OCI-LY1 (cell line): Measurements from ENCODE around the gene PIGX.

Source experiments
- H2AFZ ChIP-seq: fragments of 200-600 bp; sonication (generic), shearing (Covaris generic); 2 replicates; pipeline ENCODE4 v1.6.0; 2014; ENCODE audit warnings: antibody characterized with exemption, mild to moderate bottlenecking, low read length
- H3F3A ChIP-seq: fragments of 200-600 bp; sonication (generic), shearing (Covaris generic); 2 replicates; pipeline ENCODE4 v1.6.0; 2014; ENCODE audit warnings: mild to moderate bottlenecking, antibody characterized with exemption, low read length, moderate library complexity; ENCODE audit not compliant: insufficient read depth
- H3K27ac ChIP-seq: fragments of 200-600 bp; sonication (generic); 2 replicates; pipeline ENCODE4 v1.5.1; 2014; ENCODE audit warnings: low read length, mixed run types, mild to moderate bottlenecking, low read depth; ENCODE audit not compliant: poor library complexity, severe bottlenecking
- H3K27me3 ChIP-seq: fragments of 200-600 bp; sonication (generic); 2 replicates; pipeline ENCODE4 v1.6.0; 2014; ENCODE audit warnings: antibody characterized with exemption, mild to moderate bottlenecking, low read length, moderate library complexity; ENCODE audit not compliant: insufficient read depth
- H3K36me3 ChIP-seq: fragments of 200-600 bp; sonication (generic); 2 replicates; pipeline ENCODE4 v1.6.1; 2014; ENCODE audit warnings: mild to moderate bottlenecking, antibody characterized with exemption, low read length, moderate library complexity, mixed read lengths; ENCODE audit not compliant: insufficient read depth
- H3K4me1 ChIP-seq: fragments of 200-600 bp; sonication (generic); 2 replicates; pipeline ENCODE4 v1.5.1; 2014; ENCODE audit warnings: mild to moderate bottlenecking, low read length, moderate library complexity; ENCODE audit not compliant: insufficient read depth, severe bottlenecking
- H3K4me2 ChIP-seq: fragments of 200-600 bp; sonication (generic), shearing (Covaris generic); 2 replicates; pipeline ENCODE4 v1.6.1; 2014; ENCODE audit warnings: low read length
- H3K4me3 ChIP-seq: fragments of 200-600 bp; sonication (generic); 2 replicates; pipeline ENCODE4 v1.5.1; 2014; ENCODE audit warnings: low read length, low read depth, mild to moderate bottlenecking, mixed read lengths; ENCODE audit not compliant: poor library complexity, severe bottlenecking
- H3K79me2 ChIP-seq: fragments of 200-600 bp; shearing (Covaris generic); 2 replicates; pipeline ENCODE4 v1.6.1; 2016; ENCODE audit warnings: mixed run types, low read length, mixed read lengths; ENCODE audit not compliant: insufficient read depth
- H3K9ac ChIP-seq: fragments of 200-600 bp; sonication (generic), shearing (Covaris generic); 2 replicates; pipeline ENCODE4 v1.6.1; 2014; ENCODE audit warnings: mild to moderate bottlenecking, low read length, mixed read lengths
- H3K9me2 ChIP-seq: fragments of 200-600 bp; sonication (generic), shearing (Covaris generic); 2 replicates; pipeline ENCODE4 v1.6.1; 2014; ENCODE audit warnings: low read depth, mild to moderate bottlenecking, low read length, mixed read lengths
- H3K9me3 ChIP-seq: fragments of 200-600 bp; shearing (Covaris generic); 2 replicates; pipeline ENCODE4 v1.6.1; 2014; ENCODE audit warnings: low read length, mixed read lengths
- H4K20me1 ChIP-seq: fragments of 200-600 bp; sonication (generic), shearing (Covaris generic); 2 replicates; pipeline ENCODE4 v1.6.0; 2016; ENCODE audit warnings: mild to moderate bottlenecking, low read length; ENCODE audit not compliant: insufficient read depth
- EZH2 ChIP-seq: fragments of 200-600 bp; sonication (generic), shearing (Covaris generic); IDR thresholded peaks from 2 replicates; pipeline ENCODE4 v1.8.0; 2017; ENCODE audit warnings: borderline replicate concordance, mixed run types, mild to moderate bottlenecking, antibody characterized with exemption, low read length, moderate library complexity, mixed read lengths
- TF ChIP-seq, protein P1 (sequence below): fragments of 200-600 bp; sonication (generic), shearing (Covaris generic); IDR thresholded peaks from 2 replicates; pipeline ENCODE4 v1.5.1; 2017; ENCODE audit warnings: mild to moderate bottlenecking, antibody characterized with exemption, low read length, moderate library complexity, mixed read lengths

The PIGX gene

DNA sequence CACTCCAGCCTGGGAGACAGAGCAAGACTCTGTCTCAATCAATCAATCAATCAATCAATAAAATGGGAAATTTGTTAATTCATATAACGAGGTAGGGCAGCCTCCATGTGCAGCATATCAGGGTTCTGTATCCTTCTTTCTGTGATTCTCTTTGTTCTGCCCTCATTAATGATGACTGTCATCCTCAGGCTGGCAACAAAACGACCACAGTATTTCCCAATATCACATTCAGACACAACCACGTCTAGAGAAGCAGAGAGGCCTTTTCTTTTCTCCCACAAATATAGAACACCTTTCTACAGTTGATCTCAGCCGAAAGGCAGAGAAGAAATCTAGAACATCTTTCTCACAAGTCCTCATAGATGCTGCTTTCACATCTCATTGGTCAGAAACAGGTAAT is 11.4 kb upstream of the PIGX start:
- no peaks in the 10 kb centered on the region for H3K4me1 ChIP-seq
- no peak overlapping the region for H3K27ac ChIP-seq
- no peak overlapping the region for H3K4me3 ChIP-seq
- no peak for TF ChIP-seq EZH2
- TF ChIP-seq, protein P1, sequence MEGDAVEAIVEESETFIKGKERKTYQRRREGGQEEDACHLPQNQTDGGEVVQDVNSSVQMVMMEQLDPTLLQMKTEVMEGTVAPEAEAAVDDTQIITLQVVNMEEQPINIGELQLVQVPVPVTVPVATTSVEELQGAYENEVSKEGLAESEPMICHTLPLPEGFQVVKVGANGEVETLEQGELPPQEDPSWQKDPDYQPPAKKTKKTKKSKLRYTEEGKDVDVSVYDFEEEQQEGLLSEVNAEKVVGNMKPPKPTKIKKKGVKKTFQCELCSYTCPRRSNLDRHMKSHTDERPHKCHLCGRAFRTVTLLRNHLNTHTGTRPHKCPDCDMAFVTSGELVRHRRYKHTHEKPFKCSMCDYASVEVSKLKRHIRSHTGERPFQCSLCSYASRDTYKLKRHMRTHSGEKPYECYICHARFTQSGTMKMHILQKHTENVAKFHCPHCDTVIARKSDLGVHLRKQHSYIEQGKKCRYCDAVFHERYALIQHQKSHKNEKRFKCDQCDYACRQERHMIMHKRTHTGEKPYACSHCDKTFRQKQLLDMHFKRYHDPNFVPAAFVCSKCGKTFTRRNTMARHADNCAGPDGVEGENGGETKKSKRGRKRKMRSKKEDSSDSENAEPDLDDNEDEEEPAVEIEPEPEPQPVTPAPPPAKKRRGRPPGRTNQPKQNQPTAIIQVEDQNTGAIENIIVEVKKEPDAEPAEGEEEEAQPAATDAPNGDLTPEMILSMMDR = no peak
- H3K9me3 ChIP-seq = no peaks in the 10 kb centered on the region
- no peaks in the 10 kb centered on the region for H3K79me2 ChIP-seq
- H2AFZ ChIP-seq = no peak overlapping the region
- no peaks in the 10 kb centered on the region for H3K9me2 ChIP-seq
- H4K20me1 ChIP-seq = no peaks in the 10 kb centered on the region
- no peaks in the 10 kb centered on the region for H3K27me3 ChIP-seq
- H3K4me2 ChIP-seq = no peak overlapping the region
- H3K9ac ChIP-seq = no peak overlapping the region
- H3F3A ChIP-seq = no peaks in the 10 kb centered on the region
- H3K36me3 ChIP-seq = no peaks in the 10 kb centered on the region

DNA sequence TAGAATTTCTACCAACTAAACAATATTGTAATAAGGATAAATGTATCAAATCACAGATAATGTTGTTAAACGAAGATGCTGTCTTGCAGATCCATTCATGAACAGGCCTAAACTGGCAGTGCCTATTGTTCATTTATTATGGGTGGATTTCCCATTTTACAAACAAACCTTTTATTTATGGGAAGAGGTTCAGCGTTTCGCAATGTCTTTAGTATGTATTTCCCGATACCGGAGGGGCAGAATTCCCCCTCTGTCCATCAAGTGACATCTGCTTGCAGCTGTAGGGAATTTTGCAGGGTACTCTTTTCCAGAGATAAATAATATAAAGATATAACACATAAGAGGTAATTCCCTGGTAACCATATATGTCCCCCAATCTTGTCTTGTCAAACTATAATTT is 5.8 kb upstream of the PIGX start:
- Histone ChIP-seq H3K9me3 (no peaks in the 10 kb centered on the region), H3K36me3 (no peaks in the 10 kb centered on the region), H3K27ac (no peak overlapping the region), H3K9me2 (no peaks in the 10 kb centered on the region), H3K79me2 (no peaks in the 10 kb centered on the region), H3K9ac (no peak overlapping the region), H4K20me1 (no peaks in the 10 kb centered on the region), H3K27me3 (no peaks in the 10 kb centered on the region), H3K4me2 (no peak overlapping the region), H2AFZ (no peak overlapping the region), H3K4me3 (no peak overlapping the region), H3K4me1 (peaks cover 5% of the 10 kb centered on the region), H3F3A (no peaks in the 10 kb centered on the region)
- TF ChIP-seq EZH2 = no peak
- TF ChIP-seq, protein P1 = no peak

DNA sequence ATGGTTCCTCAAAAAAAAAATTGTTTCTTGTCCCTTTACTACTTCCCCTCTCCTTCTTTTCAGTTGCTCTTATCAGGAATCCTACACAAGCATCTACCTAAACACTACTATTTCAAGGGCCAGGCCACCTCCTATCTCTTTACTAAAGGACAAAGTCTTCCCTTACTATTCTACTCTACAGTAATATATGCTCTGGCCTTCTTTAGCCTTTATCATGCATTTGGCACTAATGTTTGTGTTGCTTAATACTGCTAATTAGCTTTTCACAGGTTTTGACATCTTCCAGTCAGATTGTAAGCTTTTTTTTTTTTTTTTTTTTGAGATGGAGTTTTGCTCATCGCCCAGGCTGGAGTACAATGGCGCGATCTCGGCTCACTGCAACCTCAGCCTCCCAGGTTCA is 5.4 kb upstream of the PIGX start:
- H3K79me2 ChIP-seq = no peaks in the 10 kb centered on the region
- TF ChIP-seq, protein P1 = no peak
- TF ChIP-seq EZH2 = no peak

More for the DNA sequence above, 5.4 kb upstream of the PIGX start:
- H3K9me2 ChIP-seq = no peaks in the 10 kb centered on the region
- H3K4me3 ChIP-seq = no peak overlapping the region
- H3K27me3 ChIP-seq = no peaks in the 10 kb centered on the region
- H2AFZ ChIP-seq = no peak overlapping the region
- no peaks in the 10 kb centered on the region for H3K9me3 ChIP-seq
- H3K27ac ChIP-seq = no peak overlapping the region
- H3K4me1 ChIP-seq = peaks cover 9% of the 10 kb centered on the region
- H3K4me2 ChIP-seq = no peak overlapping the region
- no peak overlapping the region for H3K9ac ChIP-seq
- no peaks in the 10 kb centered on the region for H3K36me3 ChIP-seq
- H4K20me1 ChIP-seq = no peaks in the 10 kb centered on the region
- no peaks in the 10 kb centered on the region for H3F3A ChIP-seq
